Activated CD8-positive, alpha-beta T cell treated with anti-CD3 and anti-CD28 coated beads for 36 hours (primary cell): ENCODE measurements around the gene CCL23. TPM values are rescaled to one million over a fixed set of nuclear protein-coding genes. Genes with fewer than 3 reads are reported as not detected.
"Not testable (repeated sequence)": the region's sequence is repeated elsewhere in the genome, so short reads cannot be mapped to it uniquely, and the experiment has no call there.

Source experiments
- ATAC-seq: fragments of 200-7000 bp; cut with Tn5 transposase; one replicate; pipeline ENCODE4 v1.10.0; 2021; ENCODE audit warnings: mild to moderate bottlenecking, moderate library complexity
- CTCF ChIA-PET: fragments of 350-600 bp; sonication (Branson Sonifier 250); formaldehyde crosslinking; loops from one replicate; lab custom pipeline; 2021; ENCODE audit warnings: antibody characterized with exemption; lab: Charles Lee
- POLR2A ChIA-PET: fragments of 350-600 bp; sonication (Branson Sonifier 250); formaldehyde crosslinking; loops from one replicate; lab custom pipeline; 2021; ENCODE audit warnings: antibody characterized with exemption; lab: Charles Lee
- DNase-seq: peaks from one replicate; pipeline ENCODE4 v3.0.0-alpha.2; 2020
- H3K27ac Mint-ChIP-seq: one replicate; pipeline ENCODE4 v1.8.0; 2021; ENCODE audit warnings: mild to moderate bottlenecking, mixed read lengths
- H3K27me3 Mint-ChIP-seq: one replicate; pipeline ENCODE4 v1.8.0; 2021; ENCODE audit warnings: mixed read lengths
- H3K36me3 Mint-ChIP-seq: one replicate; pipeline ENCODE4 v1.8.0; 2021; ENCODE audit warnings: low read depth, mixed read lengths
- H3K4me1 Mint-ChIP-seq: one replicate; pipeline ENCODE4 v1.8.0; 2021; ENCODE audit warnings: low read depth, mixed read lengths
- H3K4me3 Mint-ChIP-seq: one replicate; pipeline ENCODE4 v1.8.0; 2021; ENCODE audit warnings: mild to moderate bottlenecking, moderate library complexity, mixed read lengths
- H3K9me3 Mint-ChIP-seq: one replicate; pipeline ENCODE4 v1.8.0; 2021; ENCODE audit warnings: mixed read lengths
- CTCF ChIP-seq: fragments of 200-600 bp; IDR thresholded peaks from one replicate; pipeline ENCODE4 v1.8.0; 2022; ENCODE audit warnings: antibody characterized with exemption, mild to moderate bottlenecking
- intact Hi-C: fragments of 100-400 bp; cut with micrococcal nuclease; formaldehyde crosslinking; loops from one replicate; pipeline ENCODE4 v1.10.0; 2022
- total RNA-seq, 2 experiments: library from RNA; stranded (reverse); gene quantifications; one replicate each; pipeline ENCODE4 v1.2.3, GENCODE V29; 2021

CCL23 gene
- total RNA-seq, 2 experiments from 2014 or later: not detected

GRCh38 chr17:35998018-35998545 lies 19.7 kb downstream of the CCL23 start:
- no peak for TF ChIP-seq CTCF
- ChIA-PET POLR2A (no interaction called here), CTCF (interaction anchor here (1.3 kb wide), 1 partner anchor 22 kb away, joined by 5 read pairs; no protein-coding TSS in a partner anchor)
- no peak for ATAC-seq
- Mint-ChIP-seq H3K9me3 (no peaks in the 10 kb centered on the region), H3K27me3 (peaks cover 10% of the 10 kb centered on the region), H3K27ac (no peak overlapping the region), H3K4me1 (no peaks in the 10 kb centered on the region), H3K36me3 (no peaks in the 10 kb centered on the region), H3K4me3 (no peak overlapping the region)
- DNase-seq: no peak
- intact Hi-C loops: no loop called here

- H3K4me1 Mint-ChIP-seq, H3K9me3 Mint-ChIP-seq, H3K27ac Mint-ChIP-seq, H3K4me3 Mint-ChIP-seq, H3K36me3 Mint-ChIP-seq, DNase-seq, ATAC-seq, intact Hi-C loops: not testable (repeated sequence)
- CTCF ChIA-PET: interaction anchor here (1.4 to 1.7 kb wide), 4 partner anchors 14 to 77 kb away, joined by 3 to 6 read pairs (median 4); no protein-coding TSS in a partner anchor
- POLR2A ChIA-PET: interaction anchor here (1.1 kb wide), 1 partner anchor 13 kb away, joined by 3 read pairs; no protein-coding TSS in a partner anchor
- peaks cover 16% of the 10 kb centered on the region for H3K27me3 Mint-ChIP-seq
These were observed 22.4 kb downstream of the CCL23 start for GRCh38 chr17:35995346-35995745.

- Mint-ChIP-seq H3K36me3 (no peaks in the 10 kb centered on the region), H3K4me3 (no peak overlapping the region), H3K27ac (no peak overlapping the region), H3K9me3 (peaks cover 10% of the 10 kb centered on the region), H3K4me1 (no peaks in the 10 kb centered on the region), H3K27me3 (peaks cover 16% of the 10 kb centered on the region)
- intact Hi-C loops: no loop called here
- ChIA-PET POLR2A (no interaction called here), CTCF (interaction anchor here (0.9 to 3.4 kb wide), 4 partner anchors 15 to 158 kb away, joined by 3 to 14 read pairs (median 6); no protein-coding TSS in a partner anchor)
- no peak for TF ChIP-seq CTCF
- DNase-seq: no peak
- no peak for ATAC-seq
These were observed 26.7 kb downstream of the CCL23 start for GRCh38 chr17:35991075-35991474.

- intact Hi-C loops: no loop called here
- Mint-ChIP-seq H3K27ac (no peak overlapping the region), H3K27me3 (peaks cover 6% of the 10 kb centered on the region), H3K36me3 (no peaks in the 10 kb centered on the region), H3K9me3 (peaks cover 10% of the 10 kb centered on the region), H3K4me3 (no peak overlapping the region), H3K4me1 (no peaks in the 10 kb centered on the region)
- ATAC-seq (no peak), DNase-seq (no peak)
- TF ChIP-seq CTCF: no peak
- ChIA-PET POLR2A (no interaction called here), CTCF (interaction anchor here (1.3 to 1.4 kb wide), 2 partner anchors 12 to 84 kb away, joined by 3 to 4 read pairs; no protein-coding TSS in a partner anchor)
These were observed 29.6 kb downstream of the CCL23 start for GRCh38 chr17:35988164-35988563.

- Mint-ChIP-seq H3K27ac (no peak within 1 kb of the TSS), H3K4me3 (no peak within 1 kb of the TSS), H3K9me3 (peaks cover 10% of the 10 kb centered on the region), H3K4me1 (no peaks in the 10 kb centered on the region), H3K36me3 (no peaks in the 10 kb centered on the region), H3K27me3 (no peaks in the 10 kb centered on the region)
- no peak for DNase-seq
- ATAC-seq: no peak
- TF ChIP-seq CTCF: no peak
- ChIA-PET POLR2A (interaction anchor here (1.0 to 1.3 kb wide), 2 partner anchors 9 to 10 kb away, joined by 3 to 4 read pairs; no protein-coding TSS in a partner anchor), CTCF (interaction anchor here (0.6 to 1.8 kb wide), 4 partner anchors 10 to 86 kb away, joined by 3 to 5 read pairs (median 4); no protein-coding TSS in a partner anchor)
- intact Hi-C loops: no loop called here
These were observed 31.1 kb downstream of the CCL23 start, which contains the start of gene CCL14 for GRCh38 chr17:35986643-35987042. Gene CCL14, minus strand, starts transcription at chr17:35986729. Its CDS starts 80 bp downstream, at chr17:35986649.
